SK-N-SH (cell line): ENCODE measurements around the gene RPA3. TPM values are rescaled to one million over a fixed set of nuclear protein-coding genes. Genes with fewer than 3 reads are reported as not detected.

Experiments
- CTCF ChIA-PET: fragments of 300-600, 350-600 bp; formaldehyde crosslinking; extraction: SDS; loops from one replicate; lab custom pipeline; 2021; lab: Yijun Ruan, JAX
- POLR2A ChIA-PET: fragments of 350-600 bp; sonication (Branson Sonifier 250); formaldehyde crosslinking; extraction: SDS; loops from one replicate; lab custom pipeline; 2020; ENCODE audit warnings: antibody characterized with exemption, inconsistent platforms; lab: Yijun Ruan, JAX
- DNase-seq: peaks from one replicate; pipeline ENCODE4 v3.0.0; 2012
- H2AFZ ChIP-seq: fragments of 200-600 bp; sonication (generic); 2 replicates; pipeline ENCODE4 v1.8.1; 2016; ENCODE audit warnings: antibody characterized with exemption, mild to moderate bottlenecking, low read depth
- H3F3A ChIP-seq: fragments of 200-600 bp; sonication (generic); replicated peaks from 2 replicates; pipeline ENCODE3; 2016; ENCODE audit warnings: antibody characterized with exemption, mild to moderate bottlenecking; ENCODE audit not compliant: insufficient read depth
- H3K27ac ChIP-seq, 2 experiments: fragments of 200-500 bp in 1 of 2; fragments of 200-600 bp in 1 of 2; sonication (Bioruptor generic) in 1 of 2; sonication (generic), shearing (Covaris generic) in 1 of 2; 2 replicates each; pipeline versions ENCODE4 v1.5.1 to v1.6.1; 2014 to 2016; ENCODE audit warnings: low read depth in 2 of 2, inconsistent platforms in 1 of 2, low read length in 1 of 2, mild to moderate bottlenecking in 1 of 2, mixed read lengths in 1 of 2
- H3K27me3 ChIP-seq: fragments of 200-600 bp; sonication (generic), shearing (Covaris generic); 2 replicates; pipeline ENCODE4 v1.6.1; 2016; ENCODE audit warnings: mixed run types; ENCODE audit not compliant: insufficient read depth
- H3K36me3 ChIP-seq, 2 experiments: fragments of 200-500 bp in 1 of 2; fragments of 200-600 bp in 1 of 2; sonication (Bioruptor generic) in 1 of 2; sonication (generic) in 1 of 2; replicated peaks in 1 of 2; 2 replicates each; pipeline versions ENCODE3 to v1.5.1; 2014 to 2016; ENCODE audit warnings: low read length in 1 of 2, mild to moderate bottlenecking in 1 of 2; ENCODE audit not compliant: insufficient read depth in 2 of 2, control insufficient read depth in 1 of 2
- H3K4me1 ChIP-seq, 2 experiments: fragments of 200-500 bp in 1 of 2; fragments of 200-600 bp in 1 of 2; sonication (Bioruptor generic) in 1 of 2; sonication (generic), shearing (Covaris generic) in 1 of 2; 2 replicates each; pipeline versions ENCODE4 v1.5.1 to v1.6.1; 2014 to 2016; ENCODE audit warnings: low read depth in 1 of 2, low read length in 1 of 2, mixed run types in 1 of 2; ENCODE audit not compliant: insufficient read depth in 2 of 2, control insufficient read depth in 1 of 2
- H3K4me2 ChIP-seq: fragments of 200-600 bp; sonication (generic), shearing (Covaris generic); 2 replicates; pipeline ENCODE4 v1.6.1; 2017; ENCODE audit warnings: mixed run types
- H3K4me3 ChIP-seq, 2 experiments: fragments of 200-500 bp in 1 of 2; fragments of 200-600 bp in 1 of 2; sonication (Bioruptor generic) in 1 of 2; sonication (generic), shearing (Covaris generic) in 1 of 2; 2 replicates each; pipeline versions ENCODE4 v1.5.1 to v1.8.1; 2014 to 2016; ENCODE audit warnings: low read depth in 2 of 2, inconsistent platforms in 1 of 2, low read length in 1 of 2, mild to moderate bottlenecking in 1 of 2, mixed read lengths in 1 of 2, moderate library complexity in 1 of 2
- H3K79me2 ChIP-seq: fragments of 200-600 bp; sonication (generic); 2 replicates; pipeline ENCODE4 v1.8.1; 2017; ENCODE audit warnings: mild to moderate bottlenecking; ENCODE audit not compliant: insufficient read depth
- H3K9ac ChIP-seq: fragments of 200-600 bp; sonication (generic); 2 replicates; pipeline ENCODE4 v1.6.1; 2017; ENCODE audit warnings: mixed run types
- H3K9me2 ChIP-seq: fragments of 200-600 bp; sonication (generic); 2 replicates; pipeline ENCODE4 v1.6.1; 2017; ENCODE audit warnings: mixed run types
- H3K9me3 ChIP-seq: fragments of 200-600 bp; sonication (generic); 2 replicates; pipeline ENCODE4 v1.6.1; 2017; ENCODE audit warnings: mixed run types, mild to moderate bottlenecking, moderate library complexity
- H4K20me1 ChIP-seq: fragments of 200-600 bp; sonication (generic); 2 replicates; pipeline ENCODE4 v1.6.1; 2017; ENCODE audit warnings: mild to moderate bottlenecking, mixed run types; ENCODE audit not compliant: insufficient read depth
- CHD2 ChIP-seq: fragments of 150-350 bp; IDR thresholded peaks from 2 replicates; pipeline ENCODE4 v1.6.1; 2018; ENCODE audit warnings: low read length; ENCODE audit not compliant: partially characterized antibody
- ELF1 ChIP-seq: IDR thresholded peaks from 2 replicates; pipeline ENCODE4 v1.4.0; 2012
- EP300 ChIP-seq, 2 experiments: IDR thresholded peaks; 2 replicates each; pipeline versions ENCODE4 v1.4.0 to v1.6.1; 2012; ENCODE audit warnings: borderline replicate concordance in 1 of 2, low read depth in 1 of 2, low read length in 1 of 2
- EZH2phosphoT487 ChIP-seq: fragments of 200-600 bp; sonication (generic); IDR thresholded peaks from 2 replicates; pipeline ENCODE4 v1.6.1; 2017; ENCODE audit warnings: low read depth, mixed run types, mild to moderate bottlenecking, antibody characterized with exemption, moderate library complexity, borderline replicate concordance
- FOSL2 ChIP-seq: IDR thresholded peaks from 2 replicates; pipeline ENCODE4 v1.4.0; 2012; ENCODE audit warnings: low read depth, mild to moderate bottlenecking, moderate library complexity, borderline replicate concordance
- GABPA ChIP-seq: IDR thresholded peaks from 2 replicates; pipeline ENCODE4 v1.4.0; 2012; ENCODE audit warnings: low read depth, mild to moderate bottlenecking
- GATA2 ChIP-seq: sonication (generic); formaldehyde crosslinking; IDR thresholded peaks from 2 replicates; pipeline ENCODE4 v1.5.0; 2020; ENCODE audit warnings: mild to moderate bottlenecking, missing genetic modification reagents
- JUND ChIP-seq: IDR thresholded peaks from 2 replicates; pipeline ENCODE4 v1.4.0; 2012
- NFIC ChIP-seq: IDR thresholded peaks from 2 replicates; pipeline ENCODE4 v1.4.0; 2012; ENCODE audit warnings: borderline replicate concordance
- NRF1 ChIP-seq: IDR thresholded peaks from 2 replicates; pipeline ENCODE4 v1.6.1; 2012; ENCODE audit warnings: low read depth, mild to moderate bottlenecking, low read length
- PBX3 ChIP-seq: IDR thresholded peaks from 2 replicates; pipeline ENCODE4; 2012
- POLR2AphosphoS5 ChIP-seq: IDR thresholded peaks from 2 replicates; pipeline ENCODE4 v1.6.1; 2012; ENCODE audit warnings: low read depth, low read length
- RAD21 ChIP-seq: IDR thresholded peaks from 2 replicates; pipeline ENCODE4 v1.6.1; 2012; ENCODE audit warnings: mild to moderate bottlenecking, low read length
- RFX5 ChIP-seq: IDR thresholded peaks from 2 replicates; pipeline ENCODE4 v1.6.1; 2012; ENCODE audit warnings: mild to moderate bottlenecking, improper control_type of control experiment, low read length
- RXRA ChIP-seq: IDR thresholded peaks from 2 replicates; pipeline ENCODE4 v1.4.0; 2012; ENCODE audit warnings: low read depth, mild to moderate bottlenecking, borderline replicate concordance
- TCF12 ChIP-seq: IDR thresholded peaks from 2 replicates; pipeline ENCODE4 v1.4.0; 2012
- TEAD4 ChIP-seq: IDR thresholded peaks from 2 replicates; pipeline ENCODE4 v1.4.0; 2012; ENCODE audit warnings: mild to moderate bottlenecking, borderline replicate concordance; ENCODE audit not compliant: insufficient read depth
- USF1 ChIP-seq: IDR thresholded peaks from 2 replicates; pipeline ENCODE4 v1.4.0; 2012; ENCODE audit warnings: low read depth, borderline replicate concordance
- YY1 ChIP-seq: IDR thresholded peaks from 2 replicates; pipeline ENCODE4 v1.4.0; 2012; ENCODE audit warnings: low read depth, mild to moderate bottlenecking
- WGBS: methylation state at CpG from one replicate; pipeline ENCODE4 v1.1.6; 2017; ENCODE audit warnings: low lambda C conversion rate; 5-methylcytosine and 5-hydroxymethylcytosine counted together
- polyA plus RNA-seq, 3 experiments: library from polyadenylated mRNA; depleted of rRNA; stranded (reverse); fragments of >200 nt; gene quantifications; 2 replicates each; pipeline ENCODE4 v1.2.3, GENCODE V29; 2012
- TF ChIP-seq, protein P1 (sequence below): fragments of 150-350 bp; IDR thresholded peaks from 2 replicates; pipeline ENCODE4 v1.6.1; 2016; ENCODE audit warnings: mild to moderate bottlenecking, low read depth, low read length
- TF ChIP-seq, protein P2 (sequence below): IDR thresholded peaks from 2 replicates; pipeline ENCODE4 v1.4.0; 2012; ENCODE audit warnings: low read depth, borderline replicate concordance
- TF ChIP-seq, protein P3 (sequence below): fragments of 200-600 bp; sonication (generic); IDR thresholded peaks from 2 replicates; pipeline ENCODE4 v1.6.1; 2017; ENCODE audit warnings: antibody characterized with exemption, mild to moderate bottlenecking, moderate library complexity
- TF ChIP-seq, protein P4 (sequence below): IDR thresholded peaks from 2 replicates; pipeline ENCODE4 v1.6.1; 2012; ENCODE audit warnings: mild to moderate bottlenecking, low read depth, low read length, moderate library complexity

The RPA3 gene
- polyA plus RNA-seq, 1 of the 3 experiments (the other 2 are of a cell fraction) = 39.0 TPM

DNA sequence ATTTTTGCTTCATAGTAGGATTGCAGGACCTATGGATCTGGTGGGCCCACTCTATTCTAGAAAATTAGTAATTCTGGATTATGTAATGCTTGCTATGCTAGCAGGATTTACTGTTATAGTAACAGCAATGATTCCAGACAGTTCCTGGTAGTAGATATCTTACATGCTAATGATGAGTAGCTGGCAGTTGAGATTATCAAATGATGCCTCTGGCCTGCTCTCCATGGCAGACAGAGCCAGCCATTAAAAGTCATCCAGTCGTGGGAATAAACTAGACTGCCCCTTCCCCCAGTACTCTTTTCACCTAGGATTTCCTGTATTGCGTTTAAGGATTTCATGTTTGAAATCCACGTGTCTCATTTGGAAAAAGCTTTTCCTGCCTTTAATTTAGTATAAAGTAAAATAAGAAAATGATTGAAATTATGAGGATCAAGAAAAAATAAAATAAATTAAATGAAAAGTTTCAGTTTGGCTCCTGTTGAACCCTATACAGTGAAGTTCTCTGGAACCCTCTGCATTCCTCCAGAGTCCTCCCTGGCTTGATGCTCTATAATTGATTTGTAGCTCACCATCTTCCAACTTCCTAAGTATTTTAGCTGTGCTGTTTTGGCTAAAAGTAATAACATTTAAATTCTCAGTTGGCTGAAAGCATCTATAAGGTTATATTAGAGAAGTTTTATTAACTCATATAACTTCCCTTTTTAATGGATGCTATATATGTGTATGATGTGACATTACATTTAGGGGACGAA, 63.3 kb downstream of the RPA3 start:
- Histone ChIP-seq H3K4me1 (peaks cover 0 to 28% of the 10 kb centered on the region in 2 experiments; a peak in 2 of 4 replicates), H2AFZ (no peak overlapping the region), H4K20me1 (no peaks in the 10 kb centered on the region), H3F3A (no peaks in the 10 kb centered on the region), H3K4me2 (no peak overlapping the region), H3K27me3 (no peaks in the 10 kb centered on the region), H3K9me2 (no peaks in the 10 kb centered on the region), H3K79me2 (peaks cover 15% of the 10 kb centered on the region; the same call in 1 of the 2 replicates), H3K4me3 (no peak overlapping the region), H3K9ac (no peak overlapping the region), H3K27ac (peak overlapping the region in 1 of 2 experiments; percentile 84; a peak in 2 of 4 replicates), H3K9me3 (peaks cover 7% of the 10 kb centered on the region; the same call in 1 of the 2 replicates), H3K36me3 (peaks cover 0 to 4% of the 10 kb centered on the region in 2 experiments)
- peak; percentile 63 for DNase-seq
- WGBS = 73% methylated on average over 4 of the region's 4 CpGs
- POLR2A ChIA-PET = no interaction called here
- CTCF ChIA-PET = interaction anchor here (0.8 to 1.2 kb wide), 3 partner anchors 10 to 26 kb away, joined by 3 to 4 read pairs (median 3); no protein-coding TSS in a partner anchor
- no peak for TF ChIP-seq RFX5
- TF ChIP-seq CHD2 = peak; percentile 74
- TF ChIP-seq USF1 = no peak
- TF ChIP-seq NFIC = no peak
- no peak for TF ChIP-seq GABPA
- TF ChIP-seq RAD21 = peak; percentile 16; the same call in 1 of the 2 replicates
- no peak for TF ChIP-seq TCF12
- TF ChIP-seq, protein P1, sequence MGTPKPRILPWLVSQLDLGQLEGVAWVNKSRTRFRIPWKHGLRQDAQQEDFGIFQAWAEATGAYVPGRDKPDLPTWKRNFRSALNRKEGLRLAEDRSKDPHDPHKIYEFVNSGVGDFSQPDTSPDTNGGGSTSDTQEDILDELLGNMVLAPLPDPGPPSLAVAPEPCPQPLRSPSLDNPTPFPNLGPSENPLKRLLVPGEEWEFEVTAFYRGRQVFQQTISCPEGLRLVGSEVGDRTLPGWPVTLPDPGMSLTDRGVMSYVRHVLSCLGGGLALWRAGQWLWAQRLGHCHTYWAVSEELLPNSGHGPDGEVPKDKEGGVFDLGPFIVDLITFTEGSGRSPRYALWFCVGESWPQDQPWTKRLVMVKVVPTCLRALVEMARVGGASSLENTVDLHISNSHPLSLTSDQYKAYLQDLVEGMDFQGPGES = no peak
- TF ChIP-seq TEAD4 = no peak
- TF ChIP-seq ELF1 = no peak
- TF ChIP-seq, protein P2, sequence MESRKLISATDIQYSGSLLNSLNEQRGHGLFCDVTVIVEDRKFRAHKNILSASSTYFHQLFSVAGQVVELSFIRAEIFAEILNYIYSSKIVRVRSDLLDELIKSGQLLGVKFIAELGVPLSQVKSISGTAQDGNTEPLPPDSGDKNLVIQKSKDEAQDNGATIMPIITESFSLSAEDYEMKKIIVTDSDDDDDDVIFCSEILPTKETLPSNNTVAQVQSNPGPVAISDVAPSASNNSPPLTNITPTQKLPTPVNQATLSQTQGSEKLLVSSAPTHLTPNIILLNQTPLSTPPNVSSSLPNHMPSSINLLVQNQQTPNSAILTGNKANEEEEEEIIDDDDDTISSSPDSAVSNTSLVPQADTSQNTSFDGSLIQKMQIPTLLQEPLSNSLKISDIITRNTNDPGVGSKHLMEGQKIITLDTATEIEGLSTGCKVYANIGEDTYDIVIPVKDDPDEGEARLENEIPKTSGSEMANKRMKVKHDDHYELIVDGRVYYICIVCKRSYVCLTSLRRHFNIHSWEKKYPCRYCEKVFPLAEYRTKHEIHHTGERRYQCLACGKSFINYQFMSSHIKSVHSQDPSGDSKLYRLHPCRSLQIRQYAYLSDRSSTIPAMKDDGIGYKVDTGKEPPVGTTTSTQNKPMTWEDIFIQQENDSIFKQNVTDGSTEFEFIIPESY = no peak
- no peak for TF ChIP-seq JUND
- TF ChIP-seq NRF1 = no peak
- TF ChIP-seq FOSL2 = no peak
- peak in 1 of 2 experiments; percentile 82; a peak in 2 of 4 replicates for TF ChIP-seq EP300 (IDR thresholded peaks at IDR 0.05; ENCODE audit: borderline replicate concordance in 1 of 2, low read depth in 1 of 2, low read length in 1 of 2)
- TF ChIP-seq GATA2 (CRISPR knock-in tag) = peak; percentile 60
- TF ChIP-seq RXRA = no peak
- no peak for TF ChIP-seq PBX3
- TF ChIP-seq EZH2phosphoT487 = no peak
- TF ChIP-seq, protein P3, sequence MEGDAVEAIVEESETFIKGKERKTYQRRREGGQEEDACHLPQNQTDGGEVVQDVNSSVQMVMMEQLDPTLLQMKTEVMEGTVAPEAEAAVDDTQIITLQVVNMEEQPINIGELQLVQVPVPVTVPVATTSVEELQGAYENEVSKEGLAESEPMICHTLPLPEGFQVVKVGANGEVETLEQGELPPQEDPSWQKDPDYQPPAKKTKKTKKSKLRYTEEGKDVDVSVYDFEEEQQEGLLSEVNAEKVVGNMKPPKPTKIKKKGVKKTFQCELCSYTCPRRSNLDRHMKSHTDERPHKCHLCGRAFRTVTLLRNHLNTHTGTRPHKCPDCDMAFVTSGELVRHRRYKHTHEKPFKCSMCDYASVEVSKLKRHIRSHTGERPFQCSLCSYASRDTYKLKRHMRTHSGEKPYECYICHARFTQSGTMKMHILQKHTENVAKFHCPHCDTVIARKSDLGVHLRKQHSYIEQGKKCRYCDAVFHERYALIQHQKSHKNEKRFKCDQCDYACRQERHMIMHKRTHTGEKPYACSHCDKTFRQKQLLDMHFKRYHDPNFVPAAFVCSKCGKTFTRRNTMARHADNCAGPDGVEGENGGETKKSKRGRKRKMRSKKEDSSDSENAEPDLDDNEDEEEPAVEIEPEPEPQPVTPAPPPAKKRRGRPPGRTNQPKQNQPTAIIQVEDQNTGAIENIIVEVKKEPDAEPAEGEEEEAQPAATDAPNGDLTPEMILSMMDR = no peak
- TF ChIP-seq POLR2AphosphoS5 = no peak
- TF ChIP-seq, protein P4, sequence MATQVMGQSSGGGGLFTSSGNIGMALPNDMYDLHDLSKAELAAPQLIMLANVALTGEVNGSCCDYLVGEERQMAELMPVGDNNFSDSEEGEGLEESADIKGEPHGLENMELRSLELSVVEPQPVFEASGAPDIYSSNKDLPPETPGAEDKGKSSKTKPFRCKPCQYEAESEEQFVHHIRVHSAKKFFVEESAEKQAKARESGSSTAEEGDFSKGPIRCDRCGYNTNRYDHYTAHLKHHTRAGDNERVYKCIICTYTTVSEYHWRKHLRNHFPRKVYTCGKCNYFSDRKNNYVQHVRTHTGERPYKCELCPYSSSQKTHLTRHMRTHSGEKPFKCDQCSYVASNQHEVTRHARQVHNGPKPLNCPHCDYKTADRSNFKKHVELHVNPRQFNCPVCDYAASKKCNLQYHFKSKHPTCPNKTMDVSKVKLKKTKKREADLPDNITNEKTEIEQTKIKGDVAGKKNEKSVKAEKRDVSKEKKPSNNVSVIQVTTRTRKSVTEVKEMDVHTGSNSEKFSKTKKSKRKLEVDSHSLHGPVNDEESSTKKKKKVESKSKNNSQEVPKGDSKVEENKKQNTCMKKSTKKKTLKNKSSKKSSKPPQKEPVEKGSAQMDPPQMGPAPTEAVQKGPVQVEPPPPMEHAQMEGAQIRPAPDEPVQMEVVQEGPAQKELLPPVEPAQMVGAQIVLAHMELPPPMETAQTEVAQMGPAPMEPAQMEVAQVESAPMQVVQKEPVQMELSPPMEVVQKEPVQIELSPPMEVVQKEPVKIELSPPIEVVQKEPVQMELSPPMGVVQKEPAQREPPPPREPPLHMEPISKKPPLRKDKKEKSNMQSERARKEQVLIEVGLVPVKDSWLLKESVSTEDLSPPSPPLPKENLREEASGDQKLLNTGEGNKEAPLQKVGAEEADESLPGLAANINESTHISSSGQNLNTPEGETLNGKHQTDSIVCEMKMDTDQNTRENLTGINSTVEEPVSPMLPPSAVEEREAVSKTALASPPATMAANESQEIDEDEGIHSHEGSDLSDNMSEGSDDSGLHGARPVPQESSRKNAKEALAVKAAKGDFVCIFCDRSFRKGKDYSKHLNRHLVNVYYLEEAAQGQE = no peak
- TF ChIP-seq YY1 = no peak
